Panc1 (cell line): Measurements from ENCODE around the gene SOX18.

Experiments used
- POLR2AphosphoS5 ChIP-seq: IDR thresholded peaks from 2 replicates; pipeline ENCODE4 v1.6.1; 2012; ENCODE audit warnings: mild to moderate bottlenecking, low read depth, low read length, moderate library complexity
- TF ChIP-seq, protein P1 (sequence below): fragments of 450-650 bp; IDR thresholded peaks from 2 replicates; pipeline ENCODE4 v1.5.1; 2017; ENCODE audit warnings: mild to moderate bottlenecking

DNA sequence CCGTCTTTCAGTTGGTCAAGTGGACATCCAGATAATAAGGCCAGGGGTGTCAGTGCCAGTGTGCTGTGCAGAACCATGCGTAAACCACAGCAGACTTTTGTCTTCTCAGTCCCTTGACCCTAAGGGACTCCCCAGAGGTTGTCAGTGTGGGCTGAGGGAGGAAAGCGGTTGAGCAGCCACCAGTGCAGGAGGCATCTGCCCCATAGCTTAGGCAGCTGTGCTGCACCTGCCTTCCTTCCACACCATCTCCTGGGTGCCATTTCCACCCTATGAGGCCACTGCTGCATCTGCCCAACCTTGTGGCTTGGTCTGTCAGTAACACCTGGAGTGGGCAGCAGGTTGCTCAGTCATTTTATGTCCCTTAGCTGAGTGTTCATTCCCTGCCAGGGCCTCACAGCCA is 42.5 kb downstream of the SOX18 start:
- TF ChIP-seq, protein P1, sequence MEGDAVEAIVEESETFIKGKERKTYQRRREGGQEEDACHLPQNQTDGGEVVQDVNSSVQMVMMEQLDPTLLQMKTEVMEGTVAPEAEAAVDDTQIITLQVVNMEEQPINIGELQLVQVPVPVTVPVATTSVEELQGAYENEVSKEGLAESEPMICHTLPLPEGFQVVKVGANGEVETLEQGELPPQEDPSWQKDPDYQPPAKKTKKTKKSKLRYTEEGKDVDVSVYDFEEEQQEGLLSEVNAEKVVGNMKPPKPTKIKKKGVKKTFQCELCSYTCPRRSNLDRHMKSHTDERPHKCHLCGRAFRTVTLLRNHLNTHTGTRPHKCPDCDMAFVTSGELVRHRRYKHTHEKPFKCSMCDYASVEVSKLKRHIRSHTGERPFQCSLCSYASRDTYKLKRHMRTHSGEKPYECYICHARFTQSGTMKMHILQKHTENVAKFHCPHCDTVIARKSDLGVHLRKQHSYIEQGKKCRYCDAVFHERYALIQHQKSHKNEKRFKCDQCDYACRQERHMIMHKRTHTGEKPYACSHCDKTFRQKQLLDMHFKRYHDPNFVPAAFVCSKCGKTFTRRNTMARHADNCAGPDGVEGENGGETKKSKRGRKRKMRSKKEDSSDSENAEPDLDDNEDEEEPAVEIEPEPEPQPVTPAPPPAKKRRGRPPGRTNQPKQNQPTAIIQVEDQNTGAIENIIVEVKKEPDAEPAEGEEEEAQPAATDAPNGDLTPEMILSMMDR, result no peak
- TF ChIP-seq POLR2AphosphoS5, result no peak
